ENCODE measurements around the gene COL18A1. TPM values are rescaled to one million over a fixed set of nuclear protein-coding genes. Genes with fewer than 3 reads are reported as not detected.

The COL18A1 gene
- total and polyA plus RNA-seq, 9 of the 15 experiments (the other 6 are each of a cell fraction or from before 2014, with no cell fraction given), result 0.14 to 16.4 (median 2.0) TPM

- Histone ChIP-seq H3K9me3 (replicated peaks; ENCODE audit: control insufficient read depth, insufficient read depth, low read depth, low read length) (no peaks in the 10 kb centered on the region; the same call in 1 of the 2 replicates), H3K27me3 (ENCODE audit: control insufficient read depth in 2 of 2, insufficient read depth in 2 of 2, low read length in 2 of 2) (no peaks in the 10 kb centered on the region), H3K27ac (ENCODE audit: extremely low read depth, low read depth, low read length) (no peak overlapping the region), H3K36me3 (ENCODE audit: control insufficient read depth, insufficient read depth, low read length) (0 out of 3 replicates have a peak, but pooled peaks cover 4% of the 10 kb centered on the region), H3K4me2 (ENCODE audit: insufficient read depth, low read length) (no peak overlapping the region), H3K4me3 (no peak overlapping the region), H3K79me2 (ENCODE audit: control insufficient read depth, insufficient read depth, low read length) (no peaks in the 10 kb centered on the region), H3K9ac (ENCODE audit: insufficient read depth in 1 of 2, low read depth in 2 of 2, low read length in 2 of 2) (no peak overlapping the region), H4K20me1 (replicated peaks; ENCODE audit: control insufficient read depth, insufficient read depth, low read length) (peaks cover 4% of the 10 kb centered on the region; the same call in 1 of the 2 replicates), H3K4me1 (replicated peaks in 1 of 2; ENCODE audit: control insufficient read depth in 2 of 2, insufficient read depth in 2 of 2, low read length in 2 of 2) (peaks cover 0 to 40% of the 10 kb centered on the region in 2 experiments; a peak in 2 of 5 replicates), H3K9me1 (ENCODE audit: control insufficient read depth, insufficient read depth, low read length) (peaks cover 2% of the 10 kb centered on the region), H2AFZ (ENCODE audit: low read depth, low read length) (no peak overlapping the region)
- no TSS peak for BruUV-seq (replicated peaks)
- no peak for FAIRE-seq
- DNase-seq (ENCODE audit: extremely low read depth in 1 of 4, low spot score in 3 of 4), result no peak
- CTCF ChIA-PET (ENCODE audit: low intra/inter-chr PET ratio), result interaction anchor here (0.6 kb wide), 1 partner anchor 90 kb away, joined by 3 read pairs; no protein-coding TSS in a partner anchor
- intact Hi-C loops (cut with micrococcal nuclease) (no loop called here), in situ Hi-C loops (cut with MboI) (no loop called here)
- no peak for ATAC-seq
- POLR2A ChIA-PET, result no interaction called here
- 67% methylated on average over 27 of the region's 30 CpGs for WGBS (ENCODE audit: insufficient coverage, low coverage, missing lambda C conversion rate)
- no peak for TF ChIP-seq ILF3 (IDR thresholded peaks at IDR 0.05; ENCODE audit: borderline replicate concordance)
- no peak for TF ChIP-seq POLR2G (IDR thresholded peaks at IDR 0.05; ENCODE audit: low read depth, low read length)
- TF ChIP-seq ZKSCAN1 (IDR thresholded peaks at IDR 0.05; ENCODE audit: low read depth, low read length), result no peak
- TF ChIP-seq SAP30 (IDR thresholded peaks at IDR 0.05; ENCODE audit: borderline replicate concordance, insufficient read depth, low read depth, low read length, poor library complexity, severe bottlenecking), result no peak
- TF ChIP-seq CEBPB (tag; IDR thresholded peaks at IDR 0.05), result no peak
- TF ChIP-seq EP400 (IDR thresholded peaks at IDR 0.05), result no peak
- TF ChIP-seq HDAC2 (IDR thresholded peaks at IDR 0.05), result no peak
- TF ChIP-seq MBD1 (CRISPR knock-in tag; IDR thresholded peaks at IDR 0.05), result no peak
- no peak for TF ChIP-seq ZNF347 (CRISPR knock-in tag; IDR thresholded peaks at IDR 0.05; ENCODE audit: low read depth)
- TF ChIP-seq SLC30A9 (CRISPR knock-in tag; IDR thresholded peaks at IDR 0.05), result no peak
- no peak for TF ChIP-seq NFATC3 (IDR thresholded peaks at IDR 0.05)
- TF ChIP-seq ZNF778 (CRISPR knock-in tag; IDR thresholded peaks at IDR 0.05), result no peak
- no peak for TF ChIP-seq MTA2 (IDR thresholded peaks at IDR 0.05; ENCODE audit: low read depth)
- no peak for TF ChIP-seq ZNF232 (CRISPR knock-in tag; IDR thresholded peaks at IDR 0.05)
- no peak for TF ChIP-seq ZNF165 (CRISPR knock-in tag; IDR thresholded peaks at IDR 0.05; ENCODE audit: borderline replicate concordance)
- TF ChIP-seq ZNF253 (CRISPR knock-in tag; conservative IDR thresholded peaks at IDR 0.05), result no peak
- no peak for TF ChIP-seq ZNF212 (CRISPR knock-in tag; IDR thresholded peaks at IDR 0.05)
These were observed 90.1 kb downstream of the COL18A1 start for GRCh38 chr21:45494851-45495680.
